HG03439 (cell line): ENCODE data around the gene SLC35B4.
"Not testable (repeated sequence)": the region's sequence is repeated elsewhere in the genome, so short reads cannot be mapped to it uniquely, and the experiment has no call there.

Experiments
- ATAC-seq: cut with Tn5 transposase; IDR thresholded peaks from one replicate; pipeline ENCODE4 v1.9.1; 2021; ENCODE audit warnings: mild to moderate bottlenecking, moderate library complexity; ENCODE audit not compliant: unreplicated experiment

Gene SLC35B4

GRCh38 chr7:134295982-134296381 is 20.7 kb downstream of the SLC35B4 start:
- ATAC-seq, result not testable (repeated sequence)

- peak; percentile 98 for ATAC-seq
Measured at GRCh38 chr7:134293002-134293740, 23.6 kb downstream of the SLC35B4 start.

GRCh38 chr7:134290286-134290685 is 26.4 kb downstream of the SLC35B4 start:
- ATAC-seq, result no peak

GRCh38 chr7:134289841-134290240 is 26.9 kb downstream of the SLC35B4 start:
- ATAC-seq, result no peak

GRCh38 chr7:134289423-134289822 is 27.3 kb downstream of the SLC35B4 start:
- ATAC-seq, result no peak

- no peak for ATAC-seq
Measured at GRCh38 chr7:134287916-134288659, 28.6 kb downstream of the SLC35B4 start.

GRCh38 chr7:134284952-134285351 is 31.8 kb downstream of the SLC35B4 start:
- no peak for ATAC-seq

- ATAC-seq, result no peak
Measured at GRCh38 chr7:134284011-134284410, 32.7 kb downstream of the SLC35B4 start.

GRCh38 chr7:134280508-134280907 is 36.2 kb downstream of the SLC35B4 start:
- ATAC-seq, result no peak

GRCh38 chr7:134279898-134280297 is 36.8 kb downstream of the SLC35B4 start:
- no peak for ATAC-seq

- ATAC-seq, result no peak
Measured at GRCh38 chr7:134279336-134279735, 37.4 kb downstream of the SLC35B4 start.

- ATAC-seq, result no peak
Measured at GRCh38 chr7:134278502-134279153, 38.1 kb downstream of the SLC35B4 start.

GRCh38 chr7:134276951-134277350 is 39.8 kb downstream of the SLC35B4 start:
- no peak for ATAC-seq

GRCh38 chr7:134262322-134262721 is 54.4 kb downstream of the SLC35B4 start:
- no peak for ATAC-seq

- ATAC-seq, result no peak
Measured at GRCh38 chr7:134255814-134256213, 60.9 kb downstream of the SLC35B4 start.

GRCh38 chr7:134254311-134254710 is 62.4 kb downstream of the SLC35B4 start:
- no peak for ATAC-seq

GRCh38 chr7:134248196-134248595 is 68.5 kb downstream of the SLC35B4 start:
- no peak for ATAC-seq

- no peak for ATAC-seq
Measured at GRCh38 chr7:134246761-134247160, 70.0 kb downstream of the SLC35B4 start.

- no peak for ATAC-seq
Measured at GRCh38 chr7:134246347-134246746, 70.4 kb downstream of the SLC35B4 start.

- ATAC-seq, result no peak
Measured at GRCh38 chr7:134245253-134245652, 71.5 kb downstream of the SLC35B4 start.
